ENCODE measurements around the gene HS2ST1.
"Not testable (repeated sequence)": the region's sequence is repeated elsewhere in the genome, so short reads cannot be mapped to it uniquely, and the experiment has no call there.

HS2ST1 gene

DNA sequence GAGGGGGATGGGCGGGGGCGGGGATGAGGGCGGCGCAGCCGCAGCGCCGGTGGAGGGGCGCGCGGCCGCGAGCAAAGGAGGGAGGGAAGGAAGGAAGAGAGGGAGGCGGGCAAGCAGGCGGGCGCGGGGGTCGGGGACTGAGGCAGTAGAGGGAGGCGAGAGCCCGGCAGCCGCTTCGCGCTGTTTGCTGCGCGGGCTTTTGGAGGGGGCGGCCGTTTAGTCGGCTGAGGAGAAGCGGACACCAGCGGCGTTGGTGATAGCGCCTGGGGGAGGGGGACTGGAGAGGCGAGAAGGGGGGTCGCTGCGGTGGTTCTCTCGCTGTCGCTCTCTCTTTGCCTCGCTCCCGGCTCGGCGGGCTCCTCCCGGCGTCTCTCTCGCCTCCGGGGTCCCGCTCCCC is at the start of gene HS2ST1:
Gene HS2ST1 (plus strand): TSS at position 35 of the 397 bp plus-strand sequence.
- no peak for DNase-seq (ENCODE audit: low read depth)

DNA sequence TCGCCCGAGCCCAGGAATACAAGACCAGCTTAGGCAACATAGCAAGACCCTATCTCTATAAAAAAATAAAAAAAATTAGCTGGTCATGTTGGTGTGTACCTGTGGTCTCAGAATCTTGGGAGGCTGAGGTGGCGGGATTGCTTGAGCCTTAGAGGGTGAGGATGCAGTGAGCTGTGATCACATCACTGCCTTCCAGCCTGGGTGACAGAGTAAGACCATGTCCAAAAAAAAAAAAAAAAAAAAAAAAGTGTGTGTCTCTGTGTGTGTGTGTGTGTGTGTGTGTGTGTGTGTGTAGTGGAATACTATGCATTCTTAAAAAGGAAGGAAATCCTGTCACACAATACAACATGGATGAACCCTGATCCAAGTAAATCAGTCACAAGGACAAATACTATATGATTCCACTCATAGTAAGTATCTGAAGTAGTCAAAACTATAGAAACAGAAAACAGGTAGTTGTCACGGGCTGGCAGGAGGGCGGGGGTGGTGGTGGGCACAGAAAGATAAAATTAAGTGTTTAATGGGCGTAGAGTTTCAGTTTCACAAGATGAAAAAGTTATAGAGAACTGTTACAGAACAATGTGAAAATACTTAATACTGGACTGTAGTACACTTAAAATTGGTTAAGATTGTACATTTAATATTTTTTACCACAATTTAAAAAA is 48.3 kb upstream of the HS2ST1 start:
- DNase-seq (ENCODE audit: low read depth): no peak

DNA sequence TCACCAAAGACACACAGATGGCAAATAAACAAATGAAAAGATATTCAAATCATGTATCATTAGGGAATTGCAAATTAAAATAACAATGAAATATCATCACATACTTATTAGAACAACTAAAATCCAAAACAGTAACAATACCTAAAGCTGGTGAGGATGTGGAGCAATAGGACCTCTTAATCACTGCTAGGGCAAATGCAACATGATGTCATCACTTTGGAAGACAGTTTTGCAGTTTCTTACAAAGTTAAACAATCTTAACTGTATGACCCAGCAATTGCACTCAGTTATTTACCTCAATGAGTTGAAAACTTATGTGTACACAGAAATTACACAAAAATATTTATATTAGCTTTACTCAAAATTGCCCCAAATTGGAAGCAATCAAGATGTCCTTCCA is 47.8 kb upstream of the HS2ST1 start:
- peak; percentile 39 for DNase-seq (ENCODE audit: low read depth)

DNA sequence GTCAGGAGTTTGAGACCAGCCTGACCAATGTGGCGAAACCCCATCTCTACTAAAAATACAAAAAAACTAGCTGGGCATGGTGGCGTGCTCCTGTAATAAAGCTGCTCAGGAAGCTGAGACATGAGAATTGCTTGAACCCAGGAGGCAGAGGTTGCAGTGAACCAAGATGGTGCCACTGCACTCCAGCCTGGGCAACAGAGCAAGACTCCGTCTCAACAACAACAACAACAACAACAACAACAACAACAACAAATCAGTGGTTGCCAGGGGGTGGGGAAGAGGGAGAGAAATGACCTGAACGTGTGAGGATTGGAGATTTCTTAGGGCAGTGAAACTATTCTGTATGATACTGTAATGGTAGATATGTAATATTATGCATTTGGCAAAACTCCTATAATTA is 47.2 kb upstream of the HS2ST1 start:
- DNase-seq (ENCODE audit: low read depth): not testable (repeated sequence)

DNA sequence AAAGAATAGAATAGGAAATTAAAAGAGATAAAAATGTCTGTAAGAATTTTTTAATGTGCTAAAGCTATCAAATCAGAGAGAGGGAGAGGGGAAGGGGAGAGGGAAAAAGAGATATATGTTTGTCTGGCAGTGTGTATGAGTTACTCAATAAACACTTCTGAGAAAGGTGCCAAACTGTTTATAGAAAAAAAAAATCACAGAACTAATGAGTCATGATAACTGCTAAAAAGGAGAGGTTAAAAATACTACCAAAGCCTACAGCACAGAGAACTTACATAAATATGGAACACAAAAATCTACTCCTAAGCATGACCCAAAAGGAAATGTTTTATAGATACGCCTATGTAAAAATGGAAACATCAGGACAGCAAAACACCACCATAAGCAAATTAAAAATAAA is 46.0 kb upstream of the HS2ST1 start:
- peak; percentile 17 for DNase-seq (ENCODE audit: low read depth)

DNA sequence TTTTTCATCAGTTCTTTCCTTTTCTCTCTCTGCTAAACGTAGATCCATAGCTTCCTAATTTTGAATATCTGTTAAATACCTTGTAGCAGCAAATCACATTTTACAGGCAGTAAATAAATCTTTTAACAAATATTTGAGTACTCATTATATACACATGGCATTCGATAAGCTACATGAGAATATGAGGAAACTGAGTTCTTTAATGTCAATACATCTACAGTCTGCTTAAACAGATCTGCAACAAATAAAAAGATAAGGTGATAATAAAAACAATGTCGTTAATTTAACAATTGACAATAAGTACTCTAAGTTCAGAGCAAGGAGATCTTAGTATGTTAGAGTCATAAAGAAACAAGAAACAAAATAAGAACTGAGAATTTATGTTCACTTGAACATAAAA is 43.4 kb upstream of the HS2ST1 start:
- no peak for DNase-seq (ENCODE audit: low read depth)

DNA sequence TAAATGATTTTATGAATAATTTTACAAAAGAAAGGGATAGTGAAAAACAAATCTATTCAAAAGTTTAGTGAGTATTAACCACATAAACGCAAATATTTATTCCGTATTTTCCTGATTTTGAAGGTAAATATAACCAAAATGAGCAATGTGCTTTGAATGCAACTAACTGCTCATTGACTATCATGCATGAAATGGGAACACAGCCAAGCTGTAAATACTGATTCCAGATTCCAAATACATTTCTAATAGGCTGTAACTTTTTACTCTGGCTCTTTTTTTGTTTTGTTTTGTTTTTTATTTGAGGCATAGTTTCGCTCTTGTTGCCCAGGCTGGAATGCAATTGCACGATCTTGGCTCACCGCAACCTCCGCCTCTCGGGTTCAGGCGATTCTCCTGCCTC is 42.3 kb upstream of the HS2ST1 start:
- DNase-seq (ENCODE audit: low read depth): peak; percentile 17

DNA sequence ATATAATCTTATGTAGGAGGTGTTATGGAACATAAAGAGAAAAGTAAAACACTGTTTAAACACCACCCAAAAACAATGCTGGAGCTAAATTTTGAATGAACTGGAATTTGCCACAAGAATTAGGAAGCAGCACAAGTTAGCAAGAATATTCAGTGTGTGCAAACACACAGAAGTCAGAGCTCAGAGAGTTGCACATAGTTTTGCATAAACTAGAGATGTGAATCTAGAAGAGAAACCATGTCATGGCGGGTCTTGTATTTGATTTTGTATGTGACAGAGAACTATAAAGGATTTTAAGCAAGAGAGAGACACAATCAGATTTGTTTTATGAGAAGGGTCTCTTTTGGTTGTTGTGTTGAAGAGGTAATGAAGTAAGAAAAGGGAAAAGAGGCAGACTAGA is 38.7 kb upstream of the HS2ST1 start:
- DNase-seq (ENCODE audit: low read depth): no peak

DNA sequence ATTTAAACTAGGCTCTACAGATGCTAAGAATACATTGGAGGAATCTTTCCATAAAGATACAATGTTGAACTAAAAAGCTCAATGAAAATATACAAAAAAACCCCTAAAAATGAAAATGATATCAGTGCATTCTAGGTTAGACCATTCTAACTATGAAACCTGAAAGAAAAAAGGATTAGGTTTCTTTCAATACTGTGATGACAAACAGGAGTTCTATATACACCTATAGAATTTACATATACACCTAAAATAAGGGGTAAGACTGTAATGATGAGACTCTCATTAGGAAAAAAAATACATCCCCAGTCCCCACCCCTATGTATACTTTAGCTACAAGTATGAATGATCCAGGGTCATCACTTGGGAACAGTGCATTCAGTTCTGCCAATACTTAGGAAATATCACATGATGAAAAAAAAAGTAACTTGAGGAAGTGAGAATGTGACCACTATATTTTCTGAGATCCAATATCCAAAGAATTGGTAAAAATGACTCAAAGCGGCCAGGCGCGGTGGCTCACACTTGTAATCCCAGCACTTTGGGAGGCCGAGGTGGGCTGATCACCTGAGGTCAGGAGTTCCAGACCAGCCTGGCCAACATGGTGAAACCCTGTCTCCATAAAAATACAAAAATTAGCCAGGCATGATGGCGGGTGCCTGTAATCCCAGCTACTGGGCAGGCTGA is 26.8 kb upstream of the HS2ST1 start:
- no peak for DNase-seq (ENCODE audit: low read depth)

DNA sequence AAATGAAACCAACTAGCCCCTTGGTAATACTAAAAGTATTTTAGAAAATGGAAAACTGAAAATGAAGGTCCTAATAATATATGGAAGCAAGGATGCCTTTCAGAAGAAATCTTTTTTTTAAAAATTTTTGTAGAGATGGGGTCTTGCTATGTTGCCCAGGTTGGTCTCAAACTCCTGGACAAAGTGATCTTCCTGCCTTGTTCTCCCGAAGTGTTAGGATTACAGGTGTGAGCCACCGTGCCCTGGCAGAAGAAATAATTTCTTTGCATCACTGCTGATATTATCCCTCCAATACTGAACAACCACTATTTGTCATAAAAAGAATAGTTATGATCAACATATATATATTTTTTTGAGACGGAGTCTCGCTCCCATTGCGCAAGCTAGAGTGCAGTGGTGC is 26.1 kb upstream of the HS2ST1 start:
- DNase-seq (ENCODE audit: low read depth): no peak

DNA sequence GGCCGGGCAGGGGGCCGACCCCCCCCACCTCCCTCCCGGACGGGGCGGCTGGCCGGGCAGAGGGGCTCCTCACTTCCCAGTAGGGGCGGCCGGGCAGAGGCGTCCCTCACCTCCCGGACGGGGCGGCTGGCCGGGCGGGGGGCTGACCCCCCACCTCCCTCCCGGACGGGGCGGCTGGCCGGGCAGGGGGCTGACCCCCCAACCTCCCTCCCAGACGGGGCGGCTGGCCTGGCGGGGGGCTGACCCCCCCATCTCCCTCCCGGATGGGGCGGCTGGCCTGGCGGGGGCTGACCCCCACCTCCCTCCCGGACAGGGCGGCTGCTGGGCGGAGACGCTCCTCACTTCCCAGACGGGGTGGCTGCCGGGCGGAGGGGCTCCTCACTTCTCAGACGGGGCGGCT is 15.0 kb upstream of the HS2ST1 start:
- not testable (repeated sequence) for DNase-seq (ENCODE audit: low read depth)

DNA sequence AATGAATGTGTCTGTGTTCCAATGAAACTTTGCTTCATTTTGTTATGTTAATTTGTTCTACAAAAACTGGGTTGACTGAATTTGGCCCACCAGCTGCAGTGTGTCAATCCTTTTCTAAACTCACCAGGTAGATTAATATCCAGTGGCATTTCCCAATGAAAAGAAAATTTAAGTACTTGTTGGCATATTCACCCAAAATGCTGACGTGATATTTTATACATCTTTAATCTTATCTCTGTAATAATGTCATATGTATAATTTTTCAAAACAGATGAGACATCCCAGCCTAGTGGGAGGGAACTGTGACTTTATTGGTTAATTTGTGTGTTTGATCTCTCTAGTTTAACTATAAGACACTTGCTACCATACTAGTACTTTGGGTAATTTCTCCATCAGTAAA is 8.6 kb upstream of the HS2ST1 start:
- no peak for DNase-seq (ENCODE audit: low read depth)

DNA sequence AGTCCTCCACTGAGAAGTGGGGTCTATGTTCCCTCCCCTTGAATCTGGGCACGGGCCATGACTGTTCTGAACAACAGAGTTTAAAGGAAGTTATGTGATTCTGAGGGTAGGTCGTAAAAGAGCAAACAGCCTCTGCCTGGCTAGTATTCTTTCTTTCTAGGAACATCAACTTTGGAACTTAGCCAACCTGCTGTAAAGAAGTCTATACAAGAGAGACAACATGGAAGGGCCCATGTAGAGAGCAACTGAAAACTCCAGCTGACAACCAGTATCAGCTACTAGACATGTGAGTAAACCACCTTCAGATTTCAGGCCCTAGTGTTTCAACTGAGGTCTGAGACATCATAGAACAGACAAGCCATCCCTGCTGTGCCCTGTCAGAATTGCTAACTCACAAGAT is 8.0 kb upstream of the HS2ST1 start:
- DNase-seq (ENCODE audit: low read depth): no peak

DNA sequence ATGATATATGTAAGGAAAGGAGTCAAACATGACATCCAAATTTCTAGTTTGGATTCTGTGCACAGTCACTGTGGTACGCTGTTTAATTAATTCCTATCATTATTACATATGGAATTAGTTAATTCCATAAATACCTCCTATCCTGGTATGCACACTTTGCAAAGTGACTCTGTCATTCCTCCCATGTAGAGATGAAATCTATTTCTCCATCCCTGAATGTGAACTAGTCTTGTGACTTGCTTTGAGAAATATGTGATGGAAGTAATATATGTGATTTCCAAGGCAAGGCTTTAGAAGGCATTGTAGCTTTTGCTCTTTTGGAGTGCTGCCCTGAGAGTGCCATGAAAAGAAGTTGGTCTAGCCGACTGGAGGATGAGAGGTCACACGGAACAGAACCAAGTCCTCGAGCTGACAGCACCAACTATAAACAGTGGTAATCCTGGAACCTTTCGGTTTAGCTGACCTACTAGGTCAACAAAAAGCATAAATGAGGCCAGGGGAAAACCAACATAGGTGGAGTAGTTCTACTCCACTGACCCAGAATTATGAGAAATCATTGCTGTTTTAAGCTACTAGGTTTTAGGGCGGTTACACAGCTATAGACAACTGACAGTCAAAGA is 2.0 kb upstream of the HS2ST1 start:
- no peak for DNase-seq (ENCODE audit: low read depth)

DNA sequence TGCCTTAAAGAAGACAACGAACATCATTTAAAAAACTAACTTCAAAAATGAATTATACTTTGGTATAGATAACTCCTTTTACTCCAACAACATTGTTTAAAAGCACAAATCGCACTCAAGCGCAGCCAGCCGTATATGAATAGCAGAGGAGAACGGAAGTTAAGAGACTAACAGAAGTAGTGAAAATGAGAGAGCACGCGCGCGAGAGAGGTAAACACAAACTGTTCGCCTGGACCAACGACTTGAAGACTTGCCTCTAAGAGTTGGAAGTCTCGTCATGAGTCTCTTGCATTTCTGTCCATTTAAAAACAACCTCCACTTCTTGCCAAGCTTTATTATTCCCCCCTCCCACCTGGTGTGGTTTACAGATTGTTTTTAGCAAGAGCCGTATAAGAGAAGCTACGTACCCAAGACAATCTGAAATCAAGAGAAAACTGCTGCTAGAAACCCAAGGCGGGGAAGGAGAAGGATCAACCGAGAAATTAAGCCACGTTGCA is 988 bp upstream of the HS2ST1 start:
- DNase-seq (ENCODE audit: low read depth): peak; percentile 69

DNA sequence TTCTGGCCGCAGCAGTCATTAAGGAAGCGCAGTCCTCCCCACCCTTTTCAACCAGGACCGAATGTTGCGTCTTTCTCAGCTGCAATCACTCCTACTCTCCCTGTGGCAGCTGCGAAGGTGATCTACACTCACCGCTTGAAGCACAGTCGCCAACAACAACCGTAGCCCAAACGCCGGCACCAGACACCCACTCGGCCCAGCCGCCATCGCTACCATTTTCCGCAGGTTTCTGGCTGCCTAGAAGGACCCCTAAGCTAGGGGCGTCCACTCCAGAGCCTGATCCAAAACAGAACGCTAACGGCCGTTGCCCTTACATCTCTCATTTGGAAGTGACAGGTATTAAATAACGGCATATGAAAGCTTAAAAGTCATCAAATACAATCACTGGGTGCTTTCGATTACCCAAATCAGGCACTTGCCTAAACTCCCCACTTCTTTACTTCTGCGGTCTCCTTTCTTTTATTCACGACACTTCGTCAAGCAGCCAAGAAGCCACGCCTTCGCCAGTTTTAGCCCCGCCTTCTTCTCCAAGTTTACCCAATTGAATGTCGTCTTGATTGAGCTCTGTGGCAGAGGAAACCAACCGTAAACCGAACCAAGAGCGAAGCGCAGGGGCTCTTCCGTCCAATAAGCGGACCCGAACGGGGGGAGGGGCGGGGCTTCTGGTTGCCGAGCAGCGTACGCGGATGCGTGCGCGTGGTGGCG is 387 bp upstream of the HS2ST1 start, which contains the start of gene SELENOF:
Gene SELENOF (minus strand): TSS at position 231 of the 705 bp plus-strand sequence. CDS start 15 bp downstream, at position 216.
- DNase-seq (ENCODE audit: low read depth): peak; percentile 100

DNA sequence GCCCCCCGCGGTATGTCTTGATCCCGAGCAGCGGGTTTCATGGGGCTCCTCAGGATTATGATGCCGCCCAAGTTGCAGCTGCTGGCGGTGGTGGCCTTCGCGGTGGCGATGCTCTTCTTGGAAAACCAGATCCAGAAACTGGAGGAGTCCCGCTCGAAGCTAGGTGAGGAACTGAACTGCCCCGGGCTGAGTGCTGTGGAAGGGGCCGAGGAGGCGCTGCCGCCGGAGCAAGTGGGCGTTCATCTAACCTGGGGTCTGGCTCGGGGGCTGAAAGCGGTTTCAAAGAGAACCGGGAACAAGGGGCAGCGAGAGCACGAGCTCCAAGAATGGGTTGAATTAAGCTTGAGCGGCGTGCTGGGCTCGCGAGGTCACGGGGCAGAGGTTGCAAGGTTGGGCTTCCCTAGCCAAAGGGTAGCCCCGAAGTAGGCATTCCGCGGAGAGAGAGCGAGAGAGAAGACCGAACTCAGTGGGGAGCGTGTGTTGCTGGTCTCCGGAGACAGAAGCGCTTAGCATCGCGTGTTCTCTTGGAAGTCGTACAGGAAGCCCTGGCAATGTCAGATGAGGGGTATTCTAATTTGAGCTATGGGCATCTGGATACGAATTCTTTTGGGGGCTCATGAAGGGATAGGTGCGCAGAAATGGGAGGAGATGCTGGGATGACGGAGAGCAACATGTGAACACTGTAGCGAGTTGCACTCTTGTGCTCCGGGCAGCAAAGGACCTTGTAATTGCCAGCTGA is 732 bp downstream of the HS2ST1 start:
- DNase-seq (ENCODE audit: low read depth): peak; percentile 73

DNA sequence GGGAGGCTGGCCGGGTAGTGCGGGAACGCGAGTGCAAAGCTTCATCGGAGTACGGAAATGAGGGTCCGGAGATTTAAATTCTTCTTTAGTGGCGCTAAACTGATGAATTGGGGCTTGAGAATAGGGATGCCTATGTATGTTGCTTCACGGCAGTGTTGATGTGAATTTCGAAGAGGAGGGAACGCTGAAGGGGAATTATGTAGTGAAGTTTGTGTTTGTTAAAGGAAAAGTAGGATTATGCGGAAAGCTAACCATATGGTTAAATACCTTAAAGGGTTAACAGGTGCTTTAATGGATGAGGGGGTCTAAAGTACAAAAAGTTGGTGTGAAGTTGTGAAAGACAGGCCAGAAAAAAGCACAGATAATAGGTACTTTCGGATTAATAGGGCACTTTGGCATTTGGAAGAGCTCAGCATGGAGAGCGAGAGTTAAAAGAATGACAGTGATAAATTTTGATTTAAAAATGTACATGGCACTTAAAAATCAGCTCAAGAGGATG is 1.4 kb downstream of the HS2ST1 start:
- no peak for DNase-seq (ENCODE audit: low read depth)

DNA sequence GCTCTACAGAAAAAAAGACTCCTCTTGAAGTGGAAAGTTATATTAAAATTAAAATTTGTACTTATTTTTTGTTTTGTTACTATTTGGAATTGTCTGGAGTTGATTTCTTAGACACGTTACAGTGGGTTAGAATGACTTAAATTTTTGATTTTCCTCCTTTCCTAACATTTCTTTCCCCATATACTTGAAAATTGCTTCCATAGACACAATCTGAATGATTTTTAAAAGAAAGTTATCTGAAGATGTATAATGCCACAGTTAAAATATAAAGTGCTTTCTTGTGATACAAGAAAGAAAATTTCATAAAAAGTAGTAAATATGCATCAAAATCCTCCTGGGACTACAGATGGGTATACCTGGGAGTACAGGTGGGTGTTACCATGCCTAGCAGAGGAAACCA is 2.3 kb downstream of the HS2ST1 start:
- DNase-seq (ENCODE audit: low read depth): no peak

DNA sequence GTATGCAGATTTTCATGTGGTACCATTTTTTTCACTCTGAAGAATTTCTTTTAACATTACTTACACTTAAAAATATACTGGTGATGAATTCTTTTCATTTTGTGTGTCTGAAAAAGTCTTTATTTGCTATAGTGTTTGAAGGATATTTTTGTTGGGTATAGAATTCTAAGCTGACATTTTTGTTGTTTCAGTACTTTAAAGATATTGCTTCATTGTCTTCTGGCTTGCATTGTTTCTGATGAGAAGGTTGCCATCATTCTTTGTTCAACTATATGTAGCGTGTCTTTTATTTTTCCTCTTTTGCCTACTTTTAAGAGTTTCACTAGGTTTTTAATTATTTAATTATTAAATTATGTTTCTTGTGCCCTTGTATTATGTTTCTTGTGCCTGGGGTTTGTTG is 8.0 kb downstream of the HS2ST1 start:
- no peak for DNase-seq (ENCODE audit: low read depth)

DNA sequence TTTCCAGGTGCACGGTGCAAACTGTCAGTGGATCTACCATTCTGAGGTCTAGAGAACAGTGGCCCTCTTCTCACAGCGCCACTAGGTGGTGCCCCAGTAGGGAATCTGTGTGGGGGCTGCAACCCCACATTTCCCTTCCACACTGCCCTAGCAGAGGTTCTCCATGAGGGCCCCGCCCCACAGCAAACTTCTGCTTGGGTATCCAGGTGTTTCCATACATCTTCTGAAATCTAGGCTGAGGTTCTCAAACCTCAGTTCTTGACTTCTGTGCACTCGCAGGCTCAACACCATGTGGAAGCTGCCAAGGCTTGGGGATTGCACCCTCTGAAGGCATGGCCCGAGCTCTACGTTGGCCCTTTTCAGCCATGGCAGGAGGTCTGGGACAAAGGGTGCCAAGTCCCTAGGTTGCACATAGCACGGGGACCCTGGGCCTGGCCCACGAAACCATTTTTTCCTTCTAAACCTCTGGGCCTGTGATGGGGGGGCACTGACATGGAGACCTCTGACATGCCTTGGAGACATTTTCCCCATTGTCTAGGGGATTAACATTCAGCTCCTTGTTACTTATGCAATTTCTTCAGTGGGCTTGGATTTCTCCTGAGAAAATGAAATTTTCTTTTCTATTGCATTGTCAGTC is 10.0 kb downstream of the HS2ST1 start:
- no peak for DNase-seq (ENCODE audit: low read depth)
